GM12874 (cell line): ENCODE data around the gene SLIT1.

Source experiments
- TF ChIP-seq, protein P1 (sequence below): IDR thresholded peaks from 2 replicates; pipeline ENCODE4 v1.5.1; 2011; ENCODE audit warnings: low read depth, mild to moderate bottlenecking, control low read depth, low read length, moderate library complexity; ENCODE audit not compliant: insufficient read depth

Gene SLIT1

DNA sequence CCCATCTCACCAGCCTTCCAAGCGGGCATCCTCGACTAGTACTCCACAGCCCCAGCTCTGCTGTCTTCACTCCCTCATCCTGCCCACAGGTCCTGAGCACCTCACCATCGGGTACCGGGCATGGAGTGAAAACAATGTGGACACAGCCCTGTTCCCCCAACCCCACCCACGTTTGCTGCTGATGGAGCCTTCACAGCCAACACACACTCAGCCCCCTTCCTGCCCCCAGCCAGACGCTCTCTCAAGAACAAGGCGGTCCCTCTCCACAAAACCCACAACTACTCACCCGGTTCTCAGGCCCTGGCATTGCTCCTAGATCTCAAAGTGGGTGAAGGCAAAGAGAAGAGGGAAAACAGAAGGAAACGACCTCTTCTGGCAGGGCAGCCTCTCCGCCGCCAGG is 56.1 kb downstream of the SLIT1 start:
- TF ChIP-seq, protein P1, sequence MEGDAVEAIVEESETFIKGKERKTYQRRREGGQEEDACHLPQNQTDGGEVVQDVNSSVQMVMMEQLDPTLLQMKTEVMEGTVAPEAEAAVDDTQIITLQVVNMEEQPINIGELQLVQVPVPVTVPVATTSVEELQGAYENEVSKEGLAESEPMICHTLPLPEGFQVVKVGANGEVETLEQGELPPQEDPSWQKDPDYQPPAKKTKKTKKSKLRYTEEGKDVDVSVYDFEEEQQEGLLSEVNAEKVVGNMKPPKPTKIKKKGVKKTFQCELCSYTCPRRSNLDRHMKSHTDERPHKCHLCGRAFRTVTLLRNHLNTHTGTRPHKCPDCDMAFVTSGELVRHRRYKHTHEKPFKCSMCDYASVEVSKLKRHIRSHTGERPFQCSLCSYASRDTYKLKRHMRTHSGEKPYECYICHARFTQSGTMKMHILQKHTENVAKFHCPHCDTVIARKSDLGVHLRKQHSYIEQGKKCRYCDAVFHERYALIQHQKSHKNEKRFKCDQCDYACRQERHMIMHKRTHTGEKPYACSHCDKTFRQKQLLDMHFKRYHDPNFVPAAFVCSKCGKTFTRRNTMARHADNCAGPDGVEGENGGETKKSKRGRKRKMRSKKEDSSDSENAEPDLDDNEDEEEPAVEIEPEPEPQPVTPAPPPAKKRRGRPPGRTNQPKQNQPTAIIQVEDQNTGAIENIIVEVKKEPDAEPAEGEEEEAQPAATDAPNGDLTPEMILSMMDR, result no peak

DNA sequence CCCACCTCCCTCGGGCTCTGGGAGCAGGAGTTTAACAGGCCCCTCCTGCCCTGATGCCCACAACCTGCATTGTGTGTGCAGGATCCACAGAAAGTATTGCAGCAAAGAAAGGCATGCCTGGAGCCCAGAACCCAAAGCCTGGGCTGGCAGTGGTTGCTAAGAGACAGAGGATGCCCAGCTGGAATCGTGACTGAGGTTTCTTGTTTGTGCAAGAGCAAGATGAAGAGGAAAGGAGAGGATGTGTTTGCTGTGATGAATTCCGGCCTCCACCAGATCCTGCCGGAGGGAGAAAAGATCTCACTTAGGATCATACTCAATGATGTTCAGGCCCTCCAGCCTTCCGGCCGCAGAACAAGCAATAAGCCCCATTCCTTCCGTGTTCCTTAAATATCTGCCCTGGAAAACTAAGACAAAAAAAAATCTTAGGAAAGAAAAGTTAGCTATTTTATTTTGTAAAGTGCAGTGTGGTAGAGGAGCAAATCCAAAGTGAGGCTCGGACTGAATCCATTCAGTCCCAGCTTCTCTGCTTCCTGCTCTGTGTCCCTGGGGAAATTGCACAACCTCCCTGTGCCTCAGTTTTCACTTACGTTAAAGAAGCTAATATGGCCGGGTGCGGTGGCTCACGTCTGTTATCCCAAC is 57.1 kb downstream of the SLIT1 start:
- TF ChIP-seq, protein P1, result no peak

DNA sequence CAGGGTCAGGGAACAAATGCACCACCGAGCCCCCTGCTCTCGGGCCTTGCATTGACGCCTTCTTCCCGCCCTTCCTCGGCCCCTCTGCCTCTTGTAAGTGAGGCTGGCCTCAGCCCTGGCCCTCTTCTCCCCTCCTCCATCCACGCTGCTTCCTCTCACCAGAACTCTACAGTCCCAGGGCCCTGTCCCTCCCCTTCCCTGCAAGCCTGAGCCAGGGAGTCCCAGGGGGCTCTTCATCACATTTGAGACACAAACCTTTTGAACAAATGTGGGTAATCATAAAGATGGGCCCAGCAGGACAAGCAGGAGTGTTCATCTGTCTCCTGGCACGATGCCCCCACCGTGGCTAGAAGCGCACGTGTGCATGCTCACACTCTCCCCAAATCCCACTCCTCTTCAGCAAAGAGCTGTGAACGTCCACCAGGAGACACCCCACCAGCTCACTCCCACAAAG is 57.7 kb downstream of the SLIT1 start:
- TF ChIP-seq, protein P1, result no peak

DNA sequence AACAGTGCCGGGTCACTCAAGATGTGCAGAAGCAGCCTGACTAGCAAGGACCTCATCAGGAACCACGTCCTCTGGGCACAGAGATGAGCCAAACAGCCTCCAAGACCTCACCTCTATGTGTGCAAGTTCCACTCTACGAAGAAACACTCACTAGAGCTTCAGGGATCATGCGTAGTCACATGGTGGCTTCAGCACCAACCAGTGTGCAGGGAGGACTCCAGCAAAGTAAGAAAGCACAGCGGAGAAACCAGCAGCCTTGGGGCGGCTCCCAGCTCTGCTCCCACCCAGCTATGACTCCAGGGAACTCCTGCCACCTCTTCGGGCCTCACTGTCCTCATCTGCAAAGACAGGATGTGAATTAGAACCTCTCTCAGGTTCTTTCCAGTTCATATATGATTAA is 58.2 kb downstream of the SLIT1 start:
- TF ChIP-seq, protein P1, result no peak

DNA sequence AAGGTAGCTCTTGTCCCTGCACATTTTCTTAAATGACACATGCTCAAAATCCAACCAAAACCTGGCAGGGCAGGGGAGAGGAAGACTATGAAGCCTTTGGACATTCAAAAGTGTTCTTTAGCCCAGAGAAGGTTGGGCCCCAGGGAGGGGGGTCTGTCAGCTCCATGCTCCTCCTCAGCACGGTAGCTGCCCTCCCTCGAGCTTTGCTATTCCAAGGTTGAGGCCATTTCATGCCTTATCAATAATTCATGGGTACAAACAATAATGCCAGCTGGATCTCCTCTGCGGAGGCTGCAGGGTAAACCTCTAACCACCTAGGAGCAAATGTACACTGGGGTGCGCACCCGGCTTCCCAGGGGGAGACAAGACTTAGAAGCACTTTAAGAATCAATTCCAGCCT is 61.5 kb downstream of the SLIT1 start:
- TF ChIP-seq, protein P1, result no peak

DNA sequence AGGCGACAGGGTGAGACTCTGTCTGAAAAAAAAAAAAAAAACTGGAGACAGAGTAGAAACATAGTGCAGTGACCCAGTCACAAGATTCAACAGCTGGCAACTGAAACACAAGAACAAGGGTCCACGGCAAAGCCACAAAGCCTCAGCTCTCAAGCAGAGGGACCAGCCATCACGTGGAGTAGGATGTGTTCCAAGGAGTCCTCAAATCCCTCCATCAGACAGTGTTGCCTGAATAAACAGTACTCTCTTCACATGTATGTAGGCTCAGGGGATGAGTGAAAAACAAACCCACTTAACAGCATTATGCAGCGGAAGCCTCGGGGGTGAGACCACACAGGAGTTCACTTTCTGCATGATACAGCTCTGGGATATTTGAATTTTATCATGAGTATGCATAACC is 62.0 kb downstream of the SLIT1 start:
- TF ChIP-seq, protein P1, result no peak

DNA sequence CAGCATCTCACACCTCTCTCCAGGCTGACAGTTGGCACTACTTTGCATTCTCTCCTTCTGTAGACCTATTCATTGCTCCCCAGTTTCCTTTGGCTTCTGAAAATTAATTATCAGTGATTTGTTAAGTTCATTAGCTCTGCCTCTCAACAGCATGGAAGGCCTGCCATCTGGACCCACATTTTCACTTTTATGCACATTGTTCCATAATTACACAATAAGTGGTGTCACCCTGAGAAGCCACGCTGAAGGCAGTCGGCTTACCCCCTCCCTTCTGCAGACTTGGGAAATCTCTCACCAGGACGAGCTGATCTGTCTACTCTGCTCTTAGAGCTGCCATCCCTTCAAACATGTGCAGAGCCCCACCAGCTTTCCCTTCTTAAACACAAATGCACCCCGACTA is 64.7 kb downstream of the SLIT1 start:
- TF ChIP-seq, protein P1, result no peak
